GM12878 (cell line): Measurements from ENCODE around the gene CACNA2D1.

Experiments used
- CEBPZ ChIP-seq: fragments of 150-350 bp; IDR thresholded peaks from 2 replicates; pipeline ENCODE4 v1.6.1; 2016; ENCODE audit warnings: low read depth, low read length
- MTA3 ChIP-seq: IDR thresholded peaks from 2 replicates; pipeline ENCODE4 v1.6.1; 2012; ENCODE audit warnings: low read length, inconsistent platforms, borderline replicate concordance
- RFX5 ChIP-seq: IDR thresholded peaks from 2 replicates; pipeline ENCODE4 v1.6.1; 2011; ENCODE audit warnings: low read depth, low read length, improper control_type of control experiment
- ZNF274 ChIP-seq: IDR thresholded peaks from one replicate; pipeline ENCODE4 v1.8.0; 2011; ENCODE audit not compliant: insufficient read length, insufficient read depth

- TF ChIP-seq RFX5 (no peak), MTA3 (no peak), CEBPZ (no peak), ZNF274 (no peak)
Measured at GRCh38 chr7:82375713-82376112, 67.9 kb downstream of the CACNA2D1 start.
